WTC11 (cell line): Measurements from ENCODE around the gene MLH3.

Experiments
- ATF3 ChIP-seq: sonication (generic); formaldehyde crosslinking; conservative IDR thresholded peaks from 2 replicates; pipeline ENCODE4 v1.8.1; 2022; ENCODE audit warnings: mild to moderate bottlenecking, missing genetic modification reagents
- CREB1 ChIP-seq: sonication (generic); formaldehyde crosslinking; IDR thresholded peaks from 2 replicates; pipeline ENCODE4 v1.8.0; 2023; ENCODE audit warnings: mild to moderate bottlenecking, missing genetic modification reagents
- CTCF ChIP-seq: fragments of 200-600 bp; IDR thresholded peaks from 2 replicates; pipeline ENCODE4 v1.8.0; 2022; ENCODE audit warnings: antibody characterized with exemption
- MAX ChIP-seq: sonication (generic); formaldehyde crosslinking; IDR thresholded peaks from 2 replicates; pipeline ENCODE4 v1.8.0; 2022; ENCODE audit warnings: mild to moderate bottlenecking, missing genetic modification reagents
- NFYB ChIP-seq: sonication (generic); formaldehyde crosslinking; conservative IDR thresholded peaks from 2 replicates; pipeline ENCODE4 v1.8.0; 2022; ENCODE audit warnings: low read depth, missing genetic modification reagents
- ZBTB43 ChIP-seq: sonication (generic); formaldehyde crosslinking; IDR thresholded peaks from 2 replicates; pipeline ENCODE4 v1.8.1; 2023; ENCODE audit warnings: mild to moderate bottlenecking, missing genetic modification reagents

- TF ChIP-seq NFYB (CRISPR knock-in tag) (no peak), CREB1 (CRISPR knock-in tag) (no peak), ATF3 (no peak), ZBTB43 (CRISPR knock-in tag) (no peak), CTCF (no peak), MAX (CRISPR knock-in tag) (no peak)
These were observed 8.4 kb upstream of the MLH3 start for GRCh38 chr14:75059642-75060041.
